ENCODE measurements around the gene SCFD2. TPM values are rescaled to one million over a fixed set of nuclear protein-coding genes. Genes with fewer than 3 reads are reported as not detected.

Gene SCFD2
- total RNA-seq, 1 donor from 2014 or later: 11.9 TPM

DNA sequence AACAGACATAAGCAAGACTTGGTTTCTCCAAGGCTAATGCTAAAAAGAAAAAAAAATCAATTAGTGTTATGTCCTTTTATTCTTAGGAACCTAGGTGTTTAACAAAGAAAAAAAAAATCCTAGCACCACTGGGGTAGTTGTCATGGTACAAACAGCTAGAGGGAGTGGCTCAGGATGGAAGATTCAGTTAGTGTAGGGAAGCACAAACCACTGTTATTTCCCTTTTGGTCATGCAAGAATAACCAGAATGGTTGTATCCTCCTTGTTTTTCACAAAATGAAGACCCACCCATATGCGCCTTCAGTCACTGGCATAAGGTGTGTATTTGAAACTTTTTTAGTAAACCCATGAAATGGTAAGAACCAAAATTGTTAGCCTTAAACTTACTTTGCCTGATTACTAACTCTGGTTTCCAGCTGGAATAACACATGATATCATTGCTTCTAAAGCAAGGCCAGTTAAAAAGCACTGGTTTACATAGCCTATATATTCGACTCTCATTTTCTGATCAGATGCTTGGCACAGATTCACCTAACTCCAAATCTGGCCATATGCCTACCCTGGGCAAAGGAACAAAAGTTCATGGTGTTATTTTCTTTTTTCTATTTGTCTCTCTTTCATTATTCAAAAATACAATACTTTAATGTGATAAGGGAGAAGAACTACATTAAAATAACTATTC is 132.6 kb downstream of the SCFD2 start:
- Histone ChIP-seq H3K27me3 (ENCODE audit: insufficient read depth, low read length) (no peaks in the 10 kb centered on the region), H3K4me2 (ENCODE audit: low read length) (no peak overlapping the region), H3K79me2 (ENCODE audit: insufficient read depth, low read length) (no peaks in the 10 kb centered on the region), H3K9me3 (ENCODE audit: insufficient read depth, low read depth, low read length) (no peaks in the 10 kb centered on the region), H3K4me1 (ENCODE audit: insufficient read depth, low read length) (no peaks in the 10 kb centered on the region), H4K20me1 (ENCODE audit: insufficient read depth, low read length) (no peaks in the 10 kb centered on the region), H2AFZ (ENCODE audit: low read depth, low read length) (no peak overlapping the region), H3K9ac (ENCODE audit: low read length) (no peak overlapping the region), H3K4me3 (ENCODE audit: insufficient read depth, low read depth, low read length) (no peak overlapping the region), H3K27ac (ENCODE audit: low read depth, low read length) (no peak overlapping the region), H3K36me3 (ENCODE audit: insufficient read depth, low read length) (no peaks in the 10 kb centered on the region)
- Mint-ChIP-seq H3K36me3 (ENCODE audit: low read depth, unreplicated experiment) (peaks cover 2% of the 10 kb centered on the region), H3K4me3 (ENCODE audit: unreplicated experiment) (no peak overlapping the region), H3K9me3 (ENCODE audit: unreplicated experiment) (no peaks in the 10 kb centered on the region), H3K4me1 (ENCODE audit: low read depth, unreplicated experiment) (no peaks in the 10 kb centered on the region), H3K27ac (ENCODE audit: unreplicated experiment) (no peak overlapping the region), H3K27me3 (ENCODE audit: low read depth, unreplicated experiment) (no peaks in the 10 kb centered on the region)
- FAIRE-seq (no peak), DNase-seq (ENCODE audit: low read depth) (peak; percentile 12)
- TF ChIP-seq CTCF (IDR thresholded peaks at IDR 0.05; ENCODE audit: insufficient read depth, low read depth, low read length): no peak

- no peaks in the 10 kb centered on the region for H3K4me1 Mint-ChIP-seq (ENCODE audit: low read depth, unreplicated experiment)
- no peak for FAIRE-seq
Measured at GRCh38 chr4:53232371-53232770, 133.5 kb downstream of the SCFD2 start.

More at GRCh38 chr4:53232371-53232770, 133.5 kb downstream of the SCFD2 start:
- Histone ChIP-seq H3K9ac (ENCODE audit: low read length) (no peak overlapping the region), H3K4me1 (ENCODE audit: insufficient read depth, low read length) (no peaks in the 10 kb centered on the region), H3K4me3 (ENCODE audit: insufficient read depth, low read depth, low read length) (no peak overlapping the region), H2AFZ (ENCODE audit: low read depth, low read length) (no peak overlapping the region), H3K9me3 (ENCODE audit: insufficient read depth, low read depth, low read length) (no peaks in the 10 kb centered on the region), H3K27me3 (ENCODE audit: insufficient read depth, low read length) (no peaks in the 10 kb centered on the region), H3K36me3 (ENCODE audit: insufficient read depth, low read length) (no peaks in the 10 kb centered on the region), H4K20me1 (ENCODE audit: insufficient read depth, low read length) (no peaks in the 10 kb centered on the region), H3K27ac (ENCODE audit: low read depth, low read length) (no peak overlapping the region), H3K4me2 (ENCODE audit: low read length) (no peak overlapping the region), H3K79me2 (ENCODE audit: insufficient read depth, low read length) (no peaks in the 10 kb centered on the region)
- peaks cover 2% of the 10 kb centered on the region for H3K36me3 Mint-ChIP-seq (ENCODE audit: low read depth, unreplicated experiment)
- no peak overlapping the region for H3K4me3 Mint-ChIP-seq (ENCODE audit: unreplicated experiment)
- H3K9me3 Mint-ChIP-seq (ENCODE audit: unreplicated experiment): no peaks in the 10 kb centered on the region
- DNase-seq (ENCODE audit: low read depth): no peak
- H3K27me3 Mint-ChIP-seq (ENCODE audit: low read depth, unreplicated experiment): no peaks in the 10 kb centered on the region
- TF ChIP-seq EZH2 (IDR thresholded peaks at IDR 0.05; ENCODE audit: insufficient read depth, low read length): no peak
- no peak for TF ChIP-seq CTCF (IDR thresholded peaks at IDR 0.05; ENCODE audit: insufficient read depth, low read depth, low read length)
- no peak overlapping the region for H3K27ac Mint-ChIP-seq (ENCODE audit: unreplicated experiment)

All from astrocyte (in vitro differentiated cells and primary cell).